ENCODE results near the gene F2RL1. TPM values are rescaled to one million over a fixed set of nuclear protein-coding genes. Genes with fewer than 3 reads are reported as not detected.

Gene F2RL1
- total RNA-seq, 1 donor from 2014 or later, result 6.6 TPM

- Mint-ChIP-seq H3K4me1 (peaks cover 12% of the 10 kb centered on the region), H3K27ac (no peak overlapping the region), H3K27me3 (ENCODE audit: low read depth) (peaks cover under 1% of the 10 kb centered on the region), H3K4me3 (no peak overlapping the region), H3K9me3 (no peaks in the 10 kb centered on the region), H3K36me3 (no peaks in the 10 kb centered on the region)
- DNase-seq (ENCODE audit: low spot score in 2 of 2, unreplicated experiment in 2 of 2), result no peak
- TF ChIP-seq, protein P1, sequence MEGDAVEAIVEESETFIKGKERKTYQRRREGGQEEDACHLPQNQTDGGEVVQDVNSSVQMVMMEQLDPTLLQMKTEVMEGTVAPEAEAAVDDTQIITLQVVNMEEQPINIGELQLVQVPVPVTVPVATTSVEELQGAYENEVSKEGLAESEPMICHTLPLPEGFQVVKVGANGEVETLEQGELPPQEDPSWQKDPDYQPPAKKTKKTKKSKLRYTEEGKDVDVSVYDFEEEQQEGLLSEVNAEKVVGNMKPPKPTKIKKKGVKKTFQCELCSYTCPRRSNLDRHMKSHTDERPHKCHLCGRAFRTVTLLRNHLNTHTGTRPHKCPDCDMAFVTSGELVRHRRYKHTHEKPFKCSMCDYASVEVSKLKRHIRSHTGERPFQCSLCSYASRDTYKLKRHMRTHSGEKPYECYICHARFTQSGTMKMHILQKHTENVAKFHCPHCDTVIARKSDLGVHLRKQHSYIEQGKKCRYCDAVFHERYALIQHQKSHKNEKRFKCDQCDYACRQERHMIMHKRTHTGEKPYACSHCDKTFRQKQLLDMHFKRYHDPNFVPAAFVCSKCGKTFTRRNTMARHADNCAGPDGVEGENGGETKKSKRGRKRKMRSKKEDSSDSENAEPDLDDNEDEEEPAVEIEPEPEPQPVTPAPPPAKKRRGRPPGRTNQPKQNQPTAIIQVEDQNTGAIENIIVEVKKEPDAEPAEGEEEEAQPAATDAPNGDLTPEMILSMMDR (IDR thresholded peaks at IDR 0.05; ENCODE audit: unreplicated experiment), result no peak
Measured at GRCh38 chr5:76801159-76801802, 17.5 kb upstream of the F2RL1 start.

- Mint-ChIP-seq H3K4me1 (peaks cover 14% of the 10 kb centered on the region), H3K4me3 (no peak overlapping the region), H3K27ac (no peak overlapping the region), H3K36me3 (no peaks in the 10 kb centered on the region), H3K27me3 (ENCODE audit: low read depth) (peaks cover 3% of the 10 kb centered on the region), H3K9me3 (no peaks in the 10 kb centered on the region)
- no peak for DNase-seq (ENCODE audit: low spot score in 2 of 2, unreplicated experiment in 2 of 2)
- TF ChIP-seq, protein P1 (IDR thresholded peaks at IDR 0.05; ENCODE audit: unreplicated experiment), result no peak
Measured at GRCh38 chr5:76801803-76802195, 17.0 kb upstream of the F2RL1 start.

DNA sequence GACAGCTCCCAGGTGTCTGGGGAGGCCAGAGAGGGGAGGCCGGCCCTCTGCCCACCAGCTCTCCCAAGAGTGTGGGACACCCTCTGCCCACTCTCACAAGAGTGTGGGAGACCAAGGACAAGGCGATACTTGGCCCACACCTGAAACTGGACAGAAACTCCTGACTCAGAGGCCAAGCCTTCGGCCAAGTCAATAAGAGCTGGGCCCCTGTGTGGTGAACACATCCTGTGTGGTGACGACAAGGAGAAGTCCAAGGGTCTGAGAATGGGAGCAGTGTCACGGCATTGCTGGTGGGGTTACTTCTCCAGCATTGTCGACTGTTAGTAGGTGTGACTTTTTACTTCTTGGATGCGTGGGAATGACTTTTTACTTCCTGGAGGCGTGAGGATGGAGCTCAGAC is 14.6 kb upstream of the F2RL1 start:
- Mint-ChIP-seq H3K4me1 (peaks cover 19% of the 10 kb centered on the region), H3K9me3 (no peaks in the 10 kb centered on the region), H3K27ac (no peak overlapping the region), H3K4me3 (no peak overlapping the region), H3K27me3 (ENCODE audit: low read depth) (peaks cover 5% of the 10 kb centered on the region), H3K36me3 (no peaks in the 10 kb centered on the region)
- TF ChIP-seq, protein P1 (IDR thresholded peaks at IDR 0.05; ENCODE audit: unreplicated experiment), result no peak
- DNase-seq (ENCODE audit: low spot score in 2 of 2, unreplicated experiment in 2 of 2), result no peak

DNA sequence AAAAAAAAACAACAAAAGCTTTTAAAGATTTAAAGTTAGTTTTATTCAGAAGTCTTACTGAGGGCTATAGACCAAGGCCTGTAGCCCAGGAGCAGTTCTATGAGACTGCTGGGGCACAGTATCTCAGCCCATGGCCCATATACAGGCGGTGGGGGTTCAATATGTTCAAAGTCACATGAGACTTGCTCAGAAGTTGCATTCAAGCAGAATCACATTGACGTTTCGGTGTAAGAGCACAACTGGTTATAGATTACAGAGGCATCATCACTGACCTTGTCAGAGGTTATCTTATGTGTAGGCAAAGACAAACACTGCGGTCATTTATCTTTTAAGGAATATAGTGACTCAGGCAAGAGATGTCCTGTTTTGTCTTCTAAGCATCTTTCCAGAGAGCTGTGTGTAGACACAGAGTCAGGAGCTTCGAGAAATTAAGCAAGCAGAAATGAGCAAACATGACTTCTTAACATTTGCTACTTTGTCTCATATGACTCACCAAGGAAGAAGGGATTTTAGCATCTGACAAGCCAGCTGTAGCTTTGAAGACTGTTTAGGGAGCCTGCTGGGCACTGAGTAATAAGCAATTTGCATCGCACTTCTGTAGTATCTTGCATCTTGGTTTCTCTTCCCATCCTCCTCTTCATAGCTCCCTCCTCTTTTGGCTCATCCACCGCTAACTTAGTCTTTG is 12.9 kb upstream of the F2RL1 start:
- H3K9me3 Mint-ChIP-seq, result peaks cover 1% of the 10 kb centered on the region
- peak overlapping the region; percentile 37 for H3K27ac Mint-ChIP-seq
- TF ChIP-seq, protein P1 (IDR thresholded peaks at IDR 0.05; ENCODE audit: unreplicated experiment), result no peak
- no peaks in the 10 kb centered on the region for H3K36me3 Mint-ChIP-seq
- peaks cover 5% of the 10 kb centered on the region for H3K27me3 Mint-ChIP-seq (ENCODE audit: low read depth)
- H3K4me1 Mint-ChIP-seq, result peaks cover 19% of the 10 kb centered on the region
- no peak overlapping the region for H3K4me3 Mint-ChIP-seq
- no peak for DNase-seq (ENCODE audit: low spot score in 2 of 2, unreplicated experiment in 2 of 2)

DNA sequence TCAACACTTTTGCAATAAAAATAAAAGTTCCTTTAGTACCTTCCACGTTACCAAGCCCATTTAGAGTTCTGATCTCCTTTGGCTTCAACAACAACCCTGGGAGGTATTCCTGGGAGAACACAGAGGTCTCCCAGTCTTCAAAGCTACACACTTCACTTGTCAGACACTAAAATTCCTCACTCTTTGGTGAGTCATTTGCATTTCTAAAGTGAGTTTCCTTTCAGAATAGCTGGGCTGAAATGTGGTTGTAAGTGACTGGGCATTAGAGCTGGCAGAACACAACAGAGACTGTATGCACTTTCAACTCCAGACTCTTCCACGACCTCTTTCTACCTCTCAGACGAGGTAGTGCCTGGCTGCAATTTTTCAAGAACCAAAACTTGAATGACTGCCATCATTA is 11.5 kb upstream of the F2RL1 start:
- H3K4me3 Mint-ChIP-seq, result no peak overlapping the region
- H3K27ac Mint-ChIP-seq, result no peak overlapping the region
- no peak for DNase-seq (ENCODE audit: low spot score in 2 of 2, unreplicated experiment in 2 of 2)
- peaks cover 5% of the 10 kb centered on the region for H3K9me3 Mint-ChIP-seq
- H3K4me1 Mint-ChIP-seq, result peaks cover 12% of the 10 kb centered on the region
- H3K36me3 Mint-ChIP-seq, result no peaks in the 10 kb centered on the region
- peaks cover 5% of the 10 kb centered on the region for H3K27me3 Mint-ChIP-seq (ENCODE audit: low read depth)
- TF ChIP-seq, protein P1 (IDR thresholded peaks at IDR 0.05; ENCODE audit: unreplicated experiment), result no peak

All from mesothelial cell of epicardium (in vitro differentiated cells).